GM19240 (cell line): ENCODE results near the gene ATP11C.
"Not testable (repeated sequence)": the region's sequence is repeated elsewhere in the genome, so short reads cannot be mapped to it uniquely, and the experiment has no call there.

Experiments
- DNase-seq: peaks from one replicate; pipeline ENCODE4 v3.0.0; 2011; ENCODE audit warnings: low spot score; ENCODE audit not compliant: insufficient read length

ATP11C gene

GRCh38 chrX:139862208-139862607 lies 70.6 kb downstream of the ATP11C start:
- DNase-seq: no peak

DNA sequence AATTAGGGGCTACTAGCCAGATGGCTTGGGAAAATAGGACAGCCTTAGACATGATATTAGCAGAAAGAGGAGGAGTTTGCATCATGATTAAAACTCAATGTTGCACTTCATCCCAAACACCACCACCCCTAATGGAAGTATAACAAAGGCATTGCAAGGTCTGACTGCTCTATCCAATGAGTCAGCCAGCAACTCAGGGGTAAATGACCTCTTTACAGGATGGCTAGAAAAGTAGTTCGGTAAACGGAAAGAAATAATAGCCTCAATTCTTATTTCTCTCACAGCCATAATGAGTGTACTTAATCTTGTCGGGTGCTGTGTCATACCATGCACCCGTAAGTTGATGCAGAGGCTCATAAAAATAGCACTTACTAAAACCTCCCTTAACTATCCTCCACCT lies 76.0 kb downstream of the ATP11C start:
- not testable (repeated sequence) for DNase-seq

DNA sequence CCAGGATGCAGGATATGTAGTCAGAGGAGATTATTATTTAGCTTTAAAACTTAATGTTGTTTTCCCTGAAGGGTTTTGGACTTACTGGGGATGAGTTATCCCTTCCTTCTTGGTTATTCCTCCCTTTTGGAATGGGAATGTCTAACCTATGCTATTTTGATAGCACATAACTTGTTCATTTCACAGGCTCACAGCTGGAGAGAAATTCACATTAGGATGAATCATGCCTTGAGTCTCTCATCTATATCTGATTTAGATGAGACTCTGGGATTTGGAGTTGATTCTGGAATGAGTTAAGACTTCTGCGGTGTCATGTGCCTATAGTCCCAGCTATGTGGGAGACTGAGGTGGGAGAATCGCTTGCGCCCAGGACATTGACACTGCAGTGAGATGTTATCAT lies 81.1 kb downstream of the ATP11C start:
- DNase-seq: no peak

DNA sequence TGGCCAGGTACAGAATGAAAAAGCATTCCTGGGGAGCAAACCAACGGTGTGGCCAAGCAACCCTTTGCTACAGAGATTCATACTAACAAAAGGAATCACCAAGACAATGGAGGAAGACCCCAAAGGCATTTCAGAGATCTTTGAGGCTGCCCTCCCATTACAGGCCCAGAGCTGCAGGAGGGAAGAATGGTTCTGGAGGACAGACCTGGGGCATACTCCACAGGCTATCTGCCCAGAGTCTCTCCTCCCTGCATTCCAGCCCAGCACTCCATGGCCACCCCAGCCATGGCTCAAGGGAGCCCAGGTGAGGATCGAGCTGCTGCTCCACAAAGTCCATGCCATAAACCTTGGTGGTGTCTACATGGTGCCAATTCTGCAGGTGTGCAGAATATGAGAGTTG lies 81.9 kb downstream of the ATP11C start:
- no peak for DNase-seq

GRCh38 chrX:139844884-139845283 lies 88.0 kb downstream of the ATP11C start:
- no peak for DNase-seq

DNA sequence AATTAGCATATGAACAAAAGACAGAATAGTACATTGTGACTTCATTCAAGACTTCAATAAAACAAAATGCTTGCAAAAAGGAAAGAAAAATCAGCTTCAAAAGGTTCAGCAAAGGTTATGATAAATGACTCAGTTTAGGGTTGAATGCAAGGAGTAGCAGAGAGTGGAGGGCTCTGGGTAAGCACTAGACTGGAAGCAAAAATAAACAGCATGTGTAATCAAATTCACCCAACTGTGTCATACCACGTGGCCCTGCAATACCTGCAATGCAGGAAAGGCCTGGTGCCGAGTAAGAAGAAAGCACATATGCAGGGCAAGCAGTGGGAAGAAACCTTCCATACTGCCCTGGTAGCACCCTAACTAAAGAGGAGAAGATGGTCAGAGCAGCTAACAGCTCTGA lies 88.7 kb downstream of the ATP11C start:
- DNase-seq: no peak

DNA sequence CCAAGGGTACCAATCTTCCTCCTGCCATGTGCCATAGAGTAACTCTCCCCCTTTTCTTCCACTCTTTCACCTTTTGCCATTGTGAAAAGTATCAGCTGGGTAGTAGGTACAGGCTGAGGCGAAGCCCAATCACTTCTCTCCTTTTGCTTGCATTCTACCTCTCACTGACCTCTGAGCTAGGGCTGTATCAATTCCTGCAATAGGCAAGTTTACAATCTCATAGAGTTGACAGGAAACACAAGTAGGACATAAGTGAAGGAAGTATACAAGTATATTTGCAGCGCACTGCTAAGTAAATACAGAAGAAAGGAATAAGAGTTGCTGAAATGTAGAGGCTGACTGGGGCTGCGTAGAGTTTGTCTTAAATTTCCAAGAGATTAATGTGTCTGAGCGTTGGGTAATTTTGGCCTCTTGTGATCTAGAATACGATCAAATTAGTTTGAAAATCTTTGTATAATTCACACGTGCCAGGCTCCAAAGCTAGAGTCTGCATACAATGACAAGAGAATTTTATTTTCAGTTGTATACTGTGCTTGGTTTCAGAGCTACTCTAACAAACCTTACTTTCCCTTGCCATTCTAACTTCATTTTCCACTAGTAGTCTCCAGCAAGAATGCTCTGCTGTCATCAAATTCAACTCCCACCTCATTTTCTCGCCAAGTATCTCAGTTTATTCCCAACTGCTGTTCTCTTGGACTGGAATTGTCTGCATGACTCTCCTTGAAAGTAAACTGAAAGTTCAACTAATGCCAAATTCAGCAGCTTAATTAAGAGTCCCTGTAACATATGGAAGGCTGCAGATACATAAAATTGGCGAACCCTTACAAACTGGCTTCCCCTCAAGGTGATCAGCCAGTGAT lies 90.3 kb downstream of the ATP11C start:
- DNase-seq: no peak

- DNase-seq: not testable (repeated sequence)
Observed at GRCh38 chrX:139836335-139836734, 96.5 kb downstream of the ATP11C start.

DNA sequence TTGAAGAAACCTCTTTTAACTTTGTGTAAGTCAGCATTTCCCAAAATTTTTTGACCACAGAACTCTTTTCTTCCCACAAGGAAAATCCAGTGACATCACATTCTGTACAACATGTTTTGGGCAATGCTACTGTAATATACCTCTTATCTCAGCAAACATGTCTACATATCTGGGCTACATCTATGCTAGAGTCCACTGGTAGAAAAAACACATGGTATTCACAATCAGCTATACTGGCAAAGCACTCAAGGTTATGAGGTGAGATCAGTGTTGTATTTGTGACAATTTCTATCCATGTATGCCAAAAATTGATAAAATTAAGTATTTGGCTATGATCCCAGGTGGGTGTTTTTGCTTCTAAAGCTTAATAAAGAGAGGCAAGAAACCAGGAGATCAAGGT lies 98.0 kb downstream of the ATP11C start:
- DNase-seq: no peak

DNA sequence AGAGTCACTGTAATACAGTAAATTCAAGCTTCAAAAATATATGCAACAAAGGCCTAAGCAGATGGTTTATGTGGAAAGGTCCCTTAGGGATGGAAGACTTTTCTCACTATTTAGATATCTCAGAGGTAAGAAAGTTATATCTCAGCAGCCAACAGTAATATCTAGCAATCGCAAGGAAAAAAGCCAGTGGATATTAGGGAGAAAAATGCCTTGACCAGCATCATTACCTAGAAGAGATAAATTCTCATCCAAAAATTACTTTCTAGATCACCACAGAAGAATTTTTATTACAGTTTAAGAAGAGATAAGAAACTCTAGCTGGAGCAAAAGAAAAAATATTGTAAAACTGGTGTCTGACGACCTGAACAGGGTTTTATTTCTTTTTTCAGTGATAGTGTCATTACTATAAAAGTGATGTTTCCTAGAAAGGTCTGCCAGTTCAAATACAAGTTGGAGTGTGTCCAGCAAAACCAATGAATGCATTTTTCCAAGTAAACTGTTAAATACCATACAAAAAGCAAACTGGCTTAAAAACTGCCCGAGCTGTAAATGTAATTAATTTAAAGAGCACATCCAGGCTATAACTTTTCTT lies 100.0 kb downstream of the ATP11C start:
- no peak for DNase-seq

DNA sequence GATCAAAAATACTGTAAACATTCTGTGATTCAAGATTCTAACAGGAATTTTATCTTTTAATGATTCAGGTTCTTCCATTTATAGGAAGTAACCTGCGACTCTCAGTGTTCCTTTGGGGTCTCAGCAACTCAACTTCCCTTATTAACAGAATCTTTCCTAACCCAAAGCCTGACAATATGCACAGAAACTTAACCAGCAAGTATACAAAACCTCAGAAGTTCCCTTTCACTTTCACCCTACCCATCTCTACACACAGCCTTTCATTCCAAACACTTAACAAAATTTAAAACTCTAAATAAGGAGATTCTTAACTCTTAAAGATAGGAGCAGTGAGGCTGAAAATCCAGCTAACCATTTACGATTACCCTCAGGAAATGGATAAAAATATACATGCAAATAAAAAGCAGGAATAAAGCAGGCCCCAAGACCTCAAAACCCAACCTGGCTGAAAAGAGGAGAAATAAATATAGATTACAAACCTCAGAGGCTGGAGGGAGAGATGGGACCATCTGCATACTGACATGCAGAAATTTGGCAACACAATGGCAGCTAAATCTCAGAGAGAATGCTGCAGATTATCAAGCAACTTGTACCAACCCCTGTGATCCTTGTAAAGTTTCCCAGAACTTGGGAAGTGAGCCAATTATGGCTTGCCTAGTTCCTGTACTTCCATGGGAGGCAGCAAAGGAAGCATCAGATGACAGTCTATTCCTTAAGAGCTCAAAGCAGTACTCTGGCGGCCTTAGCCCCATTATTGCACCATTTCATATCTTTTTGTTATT lies 101.0 kb downstream of the ATP11C start:
- DNase-seq: no peak

- no peak for DNase-seq
Observed at GRCh38 chrX:139831017-139831416, 101.8 kb downstream of the ATP11C start.

- no peak for DNase-seq
Observed at GRCh38 chrX:139828830-139829229, 104.0 kb downstream of the ATP11C start.

- no peak for DNase-seq
Observed at GRCh38 chrX:139828033-139828432, 104.8 kb downstream of the ATP11C start.

- no peak for DNase-seq
Observed at GRCh38 chrX:139826065-139827044, 106.5 kb downstream of the ATP11C start.

DNA sequence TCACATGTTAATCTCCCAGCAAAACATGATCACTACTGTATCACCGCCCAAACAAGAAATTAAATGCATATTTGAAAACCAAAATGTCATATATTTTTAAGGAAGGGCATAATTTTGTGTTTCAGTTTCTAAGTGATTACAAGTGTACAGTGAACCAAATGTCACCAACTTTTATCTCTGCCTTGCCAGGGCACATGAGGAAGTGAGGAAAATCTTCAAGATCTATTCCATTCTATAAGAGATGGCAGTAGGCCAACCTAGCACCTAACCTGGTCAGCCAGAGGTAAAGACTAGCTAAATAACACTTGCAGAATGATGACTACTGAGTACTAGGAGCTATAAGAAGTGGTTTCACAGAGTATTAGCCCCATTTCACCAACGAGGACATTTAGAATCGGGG lies 107.2 kb downstream of the ATP11C start:
- DNase-seq: no peak

GRCh38 chrX:139823806-139824205 lies 109.0 kb downstream of the ATP11C start:
- no peak for DNase-seq

DNA sequence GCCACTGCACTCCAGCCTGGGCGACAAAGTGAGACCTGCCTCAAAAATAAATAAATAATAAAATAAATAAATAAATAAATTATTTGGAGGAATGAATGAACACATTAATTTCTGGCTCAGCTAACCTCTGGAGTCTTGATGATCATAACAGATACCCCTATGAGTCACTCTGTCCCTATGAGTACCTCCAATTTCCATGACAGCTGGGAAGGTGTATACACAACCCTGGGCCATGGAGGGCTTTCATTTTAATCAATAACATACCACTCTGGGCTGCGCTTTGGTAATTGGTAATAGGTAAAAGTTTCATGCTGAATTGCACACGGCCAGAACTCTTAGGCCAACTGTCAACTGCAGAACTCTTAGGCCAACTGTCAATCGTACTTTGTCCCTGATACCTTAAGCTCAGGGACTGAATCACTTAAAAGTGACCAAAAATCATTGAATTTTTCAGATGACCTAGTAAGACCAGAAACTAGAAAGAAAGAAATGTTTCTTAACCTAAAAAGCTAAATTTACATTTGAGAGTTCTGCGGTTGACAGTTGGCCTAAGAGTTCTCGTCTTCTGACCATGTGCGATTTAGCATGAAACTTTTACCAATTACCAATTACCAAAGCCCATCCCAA lies 112.4 kb downstream of the ATP11C start:
- no peak for DNase-seq

DNA sequence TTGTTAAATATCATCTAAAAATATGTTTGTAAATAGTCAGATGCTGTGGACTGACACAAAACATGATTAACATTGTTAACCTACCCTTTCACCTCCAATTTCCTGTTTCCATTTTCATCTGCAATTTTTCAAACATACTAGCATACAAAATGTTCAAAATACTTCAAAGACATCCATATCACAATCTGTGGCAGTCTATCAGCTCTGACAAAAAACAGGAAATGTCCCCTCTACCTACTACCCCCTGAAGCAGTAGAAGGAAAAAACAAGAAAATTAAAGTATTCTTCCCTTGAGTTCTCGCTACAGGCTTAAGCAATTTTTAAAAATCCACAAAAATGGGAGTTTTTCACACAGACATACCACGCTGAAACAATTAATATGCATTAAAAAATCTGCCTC lies 116.6 kb downstream of the ATP11C start:
- DNase-seq: no peak

DNA sequence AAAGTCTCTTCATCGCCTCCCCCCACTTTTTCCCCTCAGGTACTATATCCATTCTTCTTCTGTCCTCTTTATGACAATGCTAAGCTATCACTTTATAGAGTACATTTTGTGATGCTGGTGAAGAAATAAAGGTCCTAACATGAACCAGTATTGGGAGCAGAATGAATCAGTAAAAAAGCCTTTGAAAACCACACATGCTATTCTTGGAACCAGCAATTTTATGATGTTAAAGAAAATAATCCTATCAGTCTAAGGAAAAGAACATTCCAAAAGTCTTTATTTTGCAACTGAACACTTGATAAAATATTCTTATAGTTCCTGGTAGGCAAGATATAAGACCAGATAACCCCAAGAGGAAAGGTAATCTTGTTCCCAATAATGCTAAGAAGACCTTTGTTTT lies 117.1 kb downstream of the ATP11C start:
- no peak for DNase-seq
